Heart left ventricle (tissue), 16 donors: ENCODE data around the gene E2F7. TPM values are rescaled to one million over a fixed set of nuclear protein-coding genes. Genes with fewer than 3 reads are reported as not detected.

Experiments
- ATAC-seq, 4 donors: fragments of 200-7000 bp; cut with Tn5 transposase; one replicate each; pipeline ENCODE4 v1.9.1; 2020 to 2022; ENCODE audit warnings: moderate library complexity in 4 of 4, mild to moderate bottlenecking in 3 of 4, moderate number of reproducible peaks in 1 of 4
- DNase-seq, 5 donors: peaks; one replicate each; pipeline ENCODE4 v3.0.0-alpha.2; 2020
- H3K27ac ChIP-seq, 12 donors: fragments of 200-600 bp; sonication (generic) in 4 of 12; one replicate each; pipeline versions ENCODE4 v1.5.0 to v1.8.0; 2016 to 2022; ENCODE audit warnings: mild to moderate bottlenecking in 2 of 12
- H3K27me3 ChIP-seq, 9 donors: fragments of 200-600 bp; sonication (generic) in 2 of 9; one replicate each; pipeline versions ENCODE4 v1.5.1 to v1.8.0; 2016 to 2022; ENCODE audit warnings: mild to moderate bottlenecking in 3 of 9
- H3K36me3 ChIP-seq, 9 donors: fragments of 200-600 bp; sonication (generic) in 2 of 9; one replicate each; pipeline versions ENCODE4 v1.5.0 to v1.8.0; 2018 to 2022; ENCODE audit warnings: mild to moderate bottlenecking in 2 of 9
- H3K4me1 ChIP-seq, 12 donors: fragments of 200-600 bp; sonication (generic) in 4 of 12; one replicate each; pipeline versions ENCODE4 v1.5.0 to v1.8.0; 2016 to 2022; ENCODE audit warnings: mild to moderate bottlenecking in 3 of 12
- H3K4me3 ChIP-seq, 12 donors: fragments of 200-600 bp; sonication (generic) in 4 of 12; one replicate each; pipeline versions ENCODE4 v1.5.0 to v1.8.0; 2017 to 2022; ENCODE audit warnings: mild to moderate bottlenecking in 9 of 12, moderate library complexity in 4 of 12
- H3K9me3 ChIP-seq, 12 donors: fragments of 200-600 bp; sonication (generic) in 4 of 12; one replicate each; pipeline versions ENCODE4 v1.5.0 to v1.8.0; 2016 to 2022; ENCODE audit warnings: mild to moderate bottlenecking in 1 of 12
- CTCF ChIP-seq, 12 donors: fragments of 200-600 bp; sonication (generic) in 4 of 12; IDR thresholded peaks; one replicate each; pipeline versions ENCODE4 v1.5.0 to v1.8.0; 2018 to 2022; ENCODE audit warnings: antibody characterized with exemption in 12 of 12, mild to moderate bottlenecking in 5 of 12
- POLR2A ChIP-seq, 2 donors: fragments of 450-650 bp; IDR thresholded peaks; one replicate each; pipeline ENCODE4 v1.6.1; 2017; ENCODE audit warnings: antibody characterized with exemption in 2 of 2, mild to moderate bottlenecking in 2 of 2, moderate library complexity in 2 of 2
- WGBS, 4 donors: extraction: QIAGEN DNeasy Blood & Tissue Kit in 2 of 4; methylation state at CpG; one replicate each; pipeline versions ENCODE4 v1.1.5 to v1.1.7; 2013 to 2018; 5-methylcytosine and 5-hydroxymethylcytosine counted together
- intact Hi-C, 10 donors: fragments of 100-400 bp; cut with DNase I; formaldehyde crosslinking; loops; one replicate each; pipeline versions ENCODE4 v1.11.1 to v1.14.2; 2022
- polyA plus RNA-seq, 2 donors: library from polyadenylated mRNA; stranded (reverse); fragments of 200-250 nt; gene quantifications; one replicate each; pipeline ENCODE4 v1.2.3, GENCODE V29; 2013
- total RNA-seq, 9 donors: library from RNA; depleted of rRNA in 2 of 9; stranded (reverse); fragments of >200 nt in 2 of 9; fragmentation: NEBNext Ultra II Directional in 3 of 9; extraction: Animal tissue kit (Norgen Biotek cat#: 25700) in 3 of 9; gene quantifications; one replicate each; pipeline versions ENCODE4 v1.1.0 to v1.2.4, GENCODE V29; 2016 to 2023
- donor health status: ischemic (EF 13 %, LVEDD 7.1; RV severe dilation, severe dysfunction).
- donor health status: healthy with polysubstance abuse.
- donor health status: DM: no; HTN: yes; CAD: no.
- donor health status: DM: no; HTN: no; CAD: no.
- donor health status: ischemic (EF 25% LVEDD 6.9; RV normal size, moderate dysfunction).
- donor health status: ischemic (EF 25% LVEDD 5.7; RV mildly dilated, moderate dysfunction).
- donor health status: healthy.
- donor health status: DM: yes; HTN: yes; CAD: no.
- donor health status: ischemic (EF 35%, LVEDD 5.7; RV mildly dilated, moderate dysfunction).
- donor health status: nonischemic (EF 11% LVEDD 7.7; RV severe dilation, severe dysfunction).
- donor health status: DM: yes; HTN: yes; CAD: no.
- donor health status: PGD.
- donor health status: ischemic (EF 29% LVEDD 5.4; RV normal size, mild dysfunction).
- donor health status: nonischemic (EF 23%, LVEDD 6.1; RV moderate dilation, normal function).

E2F7 gene
- total and polyA plus RNA-seq, 11 donors: 0.04 to 1.5 (median 0.11) TPM; not detected in 2

- TF ChIP-seq POLR2A (IDR thresholded peaks at IDR 0.05) (no peak), CTCF (IDR thresholded peaks at IDR 0.05) (no peak)
- DNase-seq (no peak), ATAC-seq (no peak)
- H3K4me3 ChIP-seq: no peak overlapping the region
- H3K27me3 ChIP-seq: no peaks in the 10 kb centered on the region
- H3K9me3 ChIP-seq: no peaks in the 10 kb centered on the region
- WGBS, 4 donors: 81 to 88% (median 85%) methylated on average over 5 of the region's 5 CpGs
- H3K4me1 ChIP-seq: peaks cover 0 to 5% (median 0%) of the 10 kb centered on the region in 12 donors
- no peak overlapping the region for H3K27ac ChIP-seq
- intact Hi-C loops: loop anchor here in 1 of 10 donors (5.0 kb wide), 1 partner anchor 385 kb away; no protein-coding TSS in a partner anchor
- H3K36me3 ChIP-seq: no peaks in the 10 kb centered on the region
Observed at GRCh38 chr12:77007476-77007875, 57.9 kb downstream of the E2F7 start.

- no peak for DNase-seq
- WGBS, 4 donors: 39 to 100% (median 97%) methylated on average over 1 of the region's 1 CpG
- Histone ChIP-seq H3K4me1 (peaks cover 0 to 2% (median 0%) of the 10 kb centered on the region in 12 donors), H3K4me3 (no peak overlapping the region), H3K27ac (no peak overlapping the region), H3K9me3 (no peaks in the 10 kb centered on the region), H3K27me3 (no peaks in the 10 kb centered on the region), H3K36me3 (no peaks in the 10 kb centered on the region)
- ATAC-seq: no peak
- TF ChIP-seq CTCF (IDR thresholded peaks at IDR 0.05): no peak
- no peak for TF ChIP-seq POLR2A (IDR thresholded peaks at IDR 0.05)
- intact Hi-C loops: loop anchor here in 1 of 10 donors (5.0 kb wide), 1 partner anchor 383 kb away; no protein-coding TSS in a partner anchor
Observed at GRCh38 chr12:77005611-77006098, 59.7 kb downstream of the E2F7 start.

- intact Hi-C loops: no loop called here
- H3K4me1 ChIP-seq: no peaks in the 10 kb centered on the region
- TF ChIP-seq CTCF (IDR thresholded peaks at IDR 0.05) (no peak), POLR2A (IDR thresholded peaks at IDR 0.05) (no peak)
- no peak overlapping the region for H3K27ac ChIP-seq
- ATAC-seq: no peak
- H3K36me3 ChIP-seq: no peaks in the 10 kb centered on the region
- no peak overlapping the region for H3K4me3 ChIP-seq
- H3K9me3 ChIP-seq: no peaks in the 10 kb centered on the region
- H3K27me3 ChIP-seq: no peaks in the 10 kb centered on the region
- DNase-seq: no peak
- WGBS, 4 donors: 77 to 88% (median 85%) methylated on average over 2 of the region's 2 CpGs
Observed at GRCh38 chr12:77003914-77004313, 61.5 kb downstream of the E2F7 start.

- intact Hi-C loops: no loop called here
Observed at GRCh38 chr12:77003246-77003645, 62.1 kb downstream of the E2F7 start.

More at GRCh38 chr12:77003246-77003645, 62.1 kb downstream of the E2F7 start:
- H3K27me3 ChIP-seq: no peaks in the 10 kb centered on the region
- TF ChIP-seq POLR2A (IDR thresholded peaks at IDR 0.05) (no peak), CTCF (IDR thresholded peaks at IDR 0.05) (no peak)
- ATAC-seq: no peak
- no peaks in the 10 kb centered on the region for H3K36me3 ChIP-seq
- H3K4me1 ChIP-seq: no peaks in the 10 kb centered on the region
- no peak overlapping the region for H3K4me3 ChIP-seq
- H3K27ac ChIP-seq: no peak overlapping the region
- WGBS, 4 donors: 20 to 28% (median 21%) methylated on average over 2 of the region's 2 CpGs
- no peak for DNase-seq
- no peaks in the 10 kb centered on the region for H3K9me3 ChIP-seq
